ENCODE measurements around the gene LY6G6D. TPM values are rescaled to one million over a fixed set of nuclear protein-coding genes. Genes with fewer than 3 reads are reported as not detected.
A peak's percentile ranks its signal among the peaks of the same experiment; 100 is the strongest.

Gene LY6G6D
- total and polyA plus RNA-seq, 2 donors (not counting 3 experiments of a cell fraction or from before 2014, with no cell fraction given): not detected

- Histone ChIP-seq H3K4me1 (ENCODE audit: control insufficient read depth, extremely low read depth, insufficient read depth, low read length) (no peaks in the 10 kb centered on the region), H3K79me2 (ENCODE audit: control insufficient read depth, insufficient read depth, low read length) (no peaks in the 10 kb centered on the region), H3K27me3 (ENCODE audit: control insufficient read depth in 2 of 2, insufficient read depth in 2 of 2, low read length in 2 of 2) (no peaks in the 10 kb centered on the region), H3K9me3 (replicated peaks; ENCODE audit: control insufficient read depth, insufficient read depth, low read length) (no peaks in the 10 kb centered on the region), H3K27ac (ENCODE audit: insufficient read depth, low read depth, low read length) (no peak overlapping the region), H2AFZ (ENCODE audit: low read depth, low read length) (no peak overlapping the region), H3K9ac (replicated peaks; ENCODE audit: extremely low read depth, insufficient read depth, low read length) (no peak overlapping the region), H3K36me3 (ENCODE audit: control insufficient read depth in 2 of 2, extremely low read depth in 1 of 2, insufficient read depth in 2 of 2, low read length in 2 of 2) (no peaks in the 10 kb centered on the region), H3K9me1 (replicated peaks; ENCODE audit: control insufficient read depth, extremely low read depth, insufficient read depth, low read length) (no peaks in the 10 kb centered on the region), H3K4me2 (ENCODE audit: insufficient read depth, low read length) (no peak overlapping the region), H3K4me3 (replicated peaks in 1 of 3; ENCODE audit: insufficient read depth in 1 of 3, low read depth in 1 of 3, low read length in 3 of 3) (no peak overlapping the region), H4K20me1 (replicated peaks; ENCODE audit: control insufficient read depth, extremely low read depth, insufficient read depth, low read length) (no peaks in the 10 kb centered on the region)
- FAIRE-seq (peak; percentile 18), DNase-seq (ENCODE audit: low read depth, low spot score) (no peak)
- no peak for TF ChIP-seq FOS (IDR thresholded peaks at IDR 0.05; ENCODE audit: borderline replicate concordance, insufficient read depth, low read length)
- no peak for TF ChIP-seq CTCF (IDR thresholded peaks at IDR 0.05; ENCODE audit: extremely low read depth in 1 of 2, insufficient read depth in 1 of 2, low read depth in 1 of 2, low read length in 2 of 2)
- TF ChIP-seq MAX (IDR thresholded peaks at IDR 0.05; ENCODE audit: insufficient read depth, insufficient read length): no peak
- no peak for TF ChIP-seq EZH2 (IDR thresholded peaks at IDR 0.05; ENCODE audit: borderline replicate concordance, low read depth, low read length, severe bottlenecking)
- TF ChIP-seq GATA2 (IDR thresholded peaks at IDR 0.05; ENCODE audit: insufficient read depth, insufficient read length, low read depth, low read length): no peak
- no peak for TF ChIP-seq MYC (IDR thresholded peaks at IDR 0.05; ENCODE audit: low read depth, low read length)
- no peak for TF ChIP-seq POLR2A (IDR thresholded peaks at IDR 0.05; ENCODE audit: low read depth, low read length)
- no peak for TF ChIP-seq POLR2AphosphoS5 (IDR thresholded peaks at IDR 0.05; ENCODE audit: insufficient read depth, low read depth, low read length)
- TF ChIP-seq JUN (IDR thresholded peaks at IDR 0.05; ENCODE audit: borderline replicate concordance, insufficient read depth, insufficient read length, low read depth): no peak
- dilution Hi-C loops (cut with MboI; ENCODE audit: extremely low pct_ligation_motif_present, low sequenced_read_pairs) (no loop called here), intact Hi-C loops (cut with micrococcal nuclease) (no loop called here)
- ChIA-PET POLR2A (no interaction called here), CTCF (interaction anchor here (1.2 to 3.9 kb wide), 3 partner anchors 8 to 41 kb away, joined by 3 to 18 read pairs (median 4); no protein-coding TSS in a partner anchor)
- BruUV-seq (replicated peaks): no TSS peak
These were observed 35.4 kb downstream of the LY6G6D start for GRCh38 chr6:31750411-31751022.

Measured in endothelial cell of umbilical vein (primary cell).